H9 (cell line): ENCODE measurements around the gene NFILZ. TPM values are rescaled to one million over a fixed set of nuclear protein-coding genes. Genes with fewer than 3 reads are reported as not detected.

Experiments used
- DNase-seq: peaks from one replicate; pipeline ENCODE4 v3.0.0-alpha.2; 2017
- H2AFZ ChIP-seq: one replicate; pipeline ENCODE4 v1.6.1; 2013; ENCODE audit warnings: mild to moderate bottlenecking, low read length, control low read depth, moderate library complexity
- H2AK5ac ChIP-seq: 2 replicates; pipeline ENCODE4 v1.6.1; 2013; ENCODE audit warnings: low read length, control low read depth, mixed read lengths; ENCODE audit not compliant: insufficient read length
- H2BK120ac ChIP-seq: one replicate; pipeline ENCODE4 v1.6.1; 2013; ENCODE audit warnings: low read depth, mild to moderate bottlenecking, low read length, control low read depth, inconsistent platforms; ENCODE audit not compliant: poor library complexity, severe bottlenecking
- H2BK12ac ChIP-seq: 2 replicates; pipeline ENCODE4 v1.6.1; 2013; ENCODE audit warnings: low read length, control low read depth, mixed read lengths, low read depth; ENCODE audit not compliant: insufficient read length
- H2BK15ac ChIP-seq: 2 replicates; pipeline ENCODE4 v1.6.1; 2013; ENCODE audit warnings: low read depth, low read length, control low read depth
- H2BK20ac ChIP-seq: one replicate; pipeline ENCODE4 v1.6.1; 2013; ENCODE audit warnings: low read depth, mild to moderate bottlenecking, low read length, control low read depth, inconsistent platforms; ENCODE audit not compliant: poor library complexity, severe bottlenecking
- H2BK5ac ChIP-seq: 2 replicates; pipeline ENCODE4 v1.6.1; 2013; ENCODE audit warnings: low read length, control low read depth, mixed read lengths; ENCODE audit not compliant: insufficient read length
- H3K14ac ChIP-seq: 2 replicates; pipeline ENCODE4 v1.6.1; 2013; ENCODE audit warnings: low read length, control low read depth; ENCODE audit not compliant: insufficient read depth
- H3K18ac ChIP-seq: 2 replicates; pipeline ENCODE4 v1.6.1; 2013; ENCODE audit warnings: low read depth, mild to moderate bottlenecking, mixed read lengths, low read length, control low read depth; ENCODE audit not compliant: insufficient read length
- H3K23ac ChIP-seq: 2 replicates; pipeline ENCODE4 v1.6.1; 2013; ENCODE audit warnings: low read length, control low read depth, mixed read lengths, low read depth; ENCODE audit not compliant: insufficient read length
- H3K23me2 ChIP-seq: 2 replicates; pipeline ENCODE4 v1.6.1; 2013; ENCODE audit warnings: low read depth, mild to moderate bottlenecking, mixed read lengths, low read length, control low read depth; ENCODE audit not compliant: insufficient read length, poor library complexity, severe bottlenecking
- H3K27ac ChIP-seq: 2 replicates; pipeline ENCODE4 v1.5.1; 2013; ENCODE audit warnings: low read length, control low read depth, mixed read lengths, low read depth; ENCODE audit not compliant: insufficient read length
- H3K27me3 ChIP-seq: 2 replicates; pipeline ENCODE4 v1.6.1; 2013; ENCODE audit warnings: low read length, control low read depth, inconsistent platforms; ENCODE audit not compliant: insufficient read depth
- H3K4ac ChIP-seq: 2 replicates; pipeline ENCODE4 v1.6.1; 2013; ENCODE audit warnings: low read depth, mild to moderate bottlenecking, control low read depth, inconsistent platforms, low read length, moderate library complexity
- H3K4me1 ChIP-seq: 2 replicates; pipeline ENCODE4 v1.6.1; 2013; ENCODE audit warnings: low read length, control low read depth, inconsistent platforms; ENCODE audit not compliant: insufficient read depth
- H3K4me2 ChIP-seq: 2 replicates; pipeline ENCODE4 v1.6.1; 2013; ENCODE audit warnings: low read length, control low read depth, mixed read lengths; ENCODE audit not compliant: insufficient read length, insufficient read depth
- H3K56ac ChIP-seq: 2 replicates; pipeline ENCODE4 v1.6.1; 2013; ENCODE audit warnings: low read depth, mild to moderate bottlenecking, mixed read lengths, low read length, control low read depth; ENCODE audit not compliant: insufficient read length
- H3K79me1 ChIP-seq: 2 replicates; pipeline ENCODE4 v1.6.1; 2013; ENCODE audit warnings: low read depth, mild to moderate bottlenecking, moderate library complexity, low read length, control low read depth, inconsistent platforms; ENCODE audit not compliant: insufficient read depth, poor library complexity, severe bottlenecking
- H3K79me2 ChIP-seq: 2 replicates; pipeline ENCODE4 v1.6.1; 2013; ENCODE audit warnings: low read length, control low read depth, inconsistent platforms; ENCODE audit not compliant: insufficient read depth
- H3K9ac ChIP-seq: 2 replicates; pipeline ENCODE4 v1.6.1; 2013; ENCODE audit warnings: low read length, control low read depth, mixed read lengths; ENCODE audit not compliant: insufficient read length; ENCODE audit errors: extremely low read depth
- H3K9me3 ChIP-seq: one replicate; pipeline ENCODE4 v1.6.1; 2013; ENCODE audit warnings: low read depth, low read length, inconsistent platforms; ENCODE audit not compliant: control insufficient read depth
- H3T11ph ChIP-seq: one replicate; pipeline ENCODE4 v1.6.1; 2013; ENCODE audit warnings: mild to moderate bottlenecking, low read length, control low read depth, inconsistent platforms
- H4K20me1 ChIP-seq: one replicate; pipeline ENCODE4 v1.6.1; 2013; ENCODE audit not compliant: control insufficient read depth, insufficient read length, insufficient read depth
- H4K5ac ChIP-seq: 2 replicates; pipeline ENCODE4 v1.6.1; 2013; ENCODE audit warnings: low read depth, mild to moderate bottlenecking, mixed read lengths, low read length, control low read depth; ENCODE audit not compliant: insufficient read length
- H4K8ac ChIP-seq: replicated peaks from 2 replicates; pipeline ENCODE4 v1.6.1; 2013; ENCODE audit warnings: low read length, control low read depth, mixed read lengths, low read depth; ENCODE audit not compliant: insufficient read length
- H4K91ac ChIP-seq: 2 replicates; pipeline ENCODE4 v1.6.1; 2013; ENCODE audit warnings: low read depth, mild to moderate bottlenecking, moderate library complexity, mixed read lengths, low read length, control low read depth; ENCODE audit not compliant: insufficient read length
- H3K27ac Mint-ChIP-seq, 3 experiments: 2 replicates in 2 of 3; 3 replicates in 1 of 3; pipeline ENCODE4 v1.8.0; 2020 to 2021; ENCODE audit warnings: mixed read lengths in 3 of 3, mild to moderate bottlenecking in 1 of 3, moderate library complexity in 1 of 3
- H3K27me3 Mint-ChIP-seq: 2 replicates; pipeline ENCODE4 v1.8.0; 2021; ENCODE audit warnings: low read depth, mild to moderate bottlenecking, moderate library complexity, mixed read lengths
- H3K36me3 Mint-ChIP-seq, 3 experiments: 2 replicates in 2 of 3; 3 replicates in 1 of 3; pipeline ENCODE4 v1.8.0; 2020 to 2021; ENCODE audit warnings: low read depth in 3 of 3, mixed read lengths in 3 of 3; ENCODE audit not compliant: insufficient read depth in 1 of 3
- H3K4me1 Mint-ChIP-seq, 2 experiments: 2 replicates each; pipeline ENCODE4 v1.8.0; 2020; ENCODE audit warnings: mixed read lengths in 2 of 2
- H3K4me3 Mint-ChIP-seq, 2 experiments: 2 replicates in 1 of 2; 3 replicates in 1 of 2; pipeline ENCODE4 v1.8.0; 2020 to 2021; ENCODE audit warnings: mild to moderate bottlenecking in 2 of 2, mixed read lengths in 2 of 2, moderate library complexity in 1 of 2
- H3K9me3 Mint-ChIP-seq, 2 experiments: 2 replicates in 1 of 2; 3 replicates in 1 of 2; pipeline ENCODE4 v1.8.0; 2020; ENCODE audit warnings: mild to moderate bottlenecking in 2 of 2, mixed read lengths in 2 of 2, moderate library complexity in 1 of 2
- WGBS: extraction: QIAGEN DNeasy Blood & Tissue Kit; methylation state at CpG from one replicate; pipeline ENCODE4 v1.1.7; 2013; ENCODE audit warnings: missing lambda C conversion rate, low lambda C conversion rate, mixed read lengths; ENCODE audit not compliant: insufficient read length; ENCODE audit errors: extremely low coverage; 5-methylcytosine and 5-hydroxymethylcytosine counted together
- long read RNA-seq: library from polyadenylated mRNA; unstranded; transcript quantifications from one replicate; pipeline ENCODE4 v2.0.0, GENCODE V29; 2020
- total RNA-seq: library from RNA; stranded (reverse); gene quantifications from 2 replicates; pipeline ENCODE4 v1.2.1, GENCODE V29; 2021
- TF ChIP-seq, protein P1 (sequence below): fragments of 200-600 bp; sonication (generic); conservative IDR thresholded peaks from 3 replicates; pipeline ENCODE4 v1.8.0; 2021; ENCODE audit warnings: antibody characterized with exemption, mild to moderate bottlenecking

NFILZ gene, protein sequence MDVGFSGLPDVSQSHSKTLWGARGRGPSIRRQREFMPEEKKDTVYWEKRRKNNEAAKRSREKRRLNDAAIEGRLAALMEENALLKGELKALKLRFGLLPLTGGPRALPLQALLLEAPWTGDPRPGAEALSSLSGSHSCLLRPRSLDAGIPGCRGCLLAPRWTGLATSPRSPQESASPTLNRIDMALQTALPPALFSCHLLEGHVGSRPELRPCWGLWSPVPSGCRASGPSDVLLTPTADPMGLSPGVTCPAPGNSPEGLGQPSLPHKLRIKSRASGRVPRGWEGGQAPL
- total RNA-seq = not detected in 2 replicates
- long read RNA-seq = 0 reads

DNA sequence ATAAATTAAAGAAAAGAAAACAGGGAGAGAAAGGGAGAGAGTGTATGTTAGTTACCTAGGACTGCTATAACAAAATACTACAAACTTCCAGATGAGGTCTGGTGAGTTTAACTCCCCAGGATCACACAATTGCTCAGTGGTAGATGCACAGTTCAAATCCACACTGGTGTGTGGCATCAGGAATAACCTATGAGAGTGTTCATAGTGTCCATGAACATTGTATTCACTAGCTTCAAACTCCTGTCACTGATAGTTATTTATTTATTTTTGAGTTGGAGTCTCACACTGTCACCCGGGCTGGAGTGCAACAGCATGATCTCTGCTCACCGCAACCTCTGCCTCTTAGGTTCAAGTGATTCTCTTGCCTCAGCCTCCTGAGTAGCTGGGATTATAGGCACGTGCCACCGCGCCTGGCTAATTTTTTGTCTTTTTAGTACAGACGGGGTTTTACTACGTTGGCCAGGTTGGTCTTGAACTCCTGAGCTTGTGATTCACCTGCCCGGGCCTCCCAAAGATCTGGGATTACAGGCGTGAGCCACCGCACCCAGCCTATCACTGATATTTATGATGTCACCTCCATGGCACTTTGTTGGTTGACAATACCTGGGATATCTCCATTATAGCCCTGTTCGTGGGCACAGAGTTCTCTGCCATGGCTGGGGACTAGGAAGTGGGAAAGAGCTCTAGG, at the start of gene NFILZ:
Gene NFILZ (plus strand): TSS at position 638 of the 688 bp plus-strand sequence. CDS start 46,133 bp downstream, outside the sequence.
- Histone ChIP-seq H4K8ac (no peak within 1 kb of the TSS), H3K27me3 (no peaks in the 10 kb centered on the region), H3K4me2 (no peak within 1 kb of the TSS), H3K9ac (no peak within 1 kb of the TSS), H2BK120ac (no peak within 1 kb of the TSS), H3K27ac (no peak within 1 kb of the TSS), H3K9me3 (no peaks in the 10 kb centered on the region), H3K79me2 (no peaks in the 10 kb centered on the region), H3K79me1 (no peaks in the 10 kb centered on the region), H3K56ac (peak within 1 kb of the TSS; percentile 82), H2AK5ac (no peak within 1 kb of the TSS), H2BK15ac (no peak within 1 kb of the TSS), H2BK5ac (no peak within 1 kb of the TSS), H2AFZ (no peak within 1 kb of the TSS), H3K18ac (no peak within 1 kb of the TSS), H4K91ac (no peak within 1 kb of the TSS), H3K4me1 (no peaks in the 10 kb centered on the region), H3K4ac (no peak within 1 kb of the TSS), H3K23me2 (no peaks in the 10 kb centered on the region), H4K5ac (no peak within 1 kb of the TSS), H4K20me1 (no peaks in the 10 kb centered on the region), H3K14ac (no peak within 1 kb of the TSS; the same call in 1 of the 2 replicates), H2BK12ac (no peak within 1 kb of the TSS), H3T11ph (no peak within 1 kb of the TSS), H3K23ac (no peak within 1 kb of the TSS), H2BK20ac (no peak within 1 kb of the TSS)
- H3K27me3 Mint-ChIP-seq = peaks cover 3% of the 10 kb centered on the region; the same call in 1 of the 2 replicates
- no peak for DNase-seq
- H3K9me3 Mint-ChIP-seq = peaks cover 3% of the 10 kb centered on the region in 2 experiments; a peak in 4 of 5 replicates
- TF ChIP-seq, protein P1, sequence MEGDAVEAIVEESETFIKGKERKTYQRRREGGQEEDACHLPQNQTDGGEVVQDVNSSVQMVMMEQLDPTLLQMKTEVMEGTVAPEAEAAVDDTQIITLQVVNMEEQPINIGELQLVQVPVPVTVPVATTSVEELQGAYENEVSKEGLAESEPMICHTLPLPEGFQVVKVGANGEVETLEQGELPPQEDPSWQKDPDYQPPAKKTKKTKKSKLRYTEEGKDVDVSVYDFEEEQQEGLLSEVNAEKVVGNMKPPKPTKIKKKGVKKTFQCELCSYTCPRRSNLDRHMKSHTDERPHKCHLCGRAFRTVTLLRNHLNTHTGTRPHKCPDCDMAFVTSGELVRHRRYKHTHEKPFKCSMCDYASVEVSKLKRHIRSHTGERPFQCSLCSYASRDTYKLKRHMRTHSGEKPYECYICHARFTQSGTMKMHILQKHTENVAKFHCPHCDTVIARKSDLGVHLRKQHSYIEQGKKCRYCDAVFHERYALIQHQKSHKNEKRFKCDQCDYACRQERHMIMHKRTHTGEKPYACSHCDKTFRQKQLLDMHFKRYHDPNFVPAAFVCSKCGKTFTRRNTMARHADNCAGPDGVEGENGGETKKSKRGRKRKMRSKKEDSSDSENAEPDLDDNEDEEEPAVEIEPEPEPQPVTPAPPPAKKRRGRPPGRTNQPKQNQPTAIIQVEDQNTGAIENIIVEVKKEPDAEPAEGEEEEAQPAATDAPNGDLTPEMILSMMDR = no peak
- no peaks in the 10 kb centered on the region for H3K36me3 Mint-ChIP-seq
- H3K27ac Mint-ChIP-seq = peak within 1 kb of the TSS; percentile 16 to 81 (median 74); a peak in 4 of 7 replicates
- WGBS = no CpG with 5 or more reads among the region's 11 CpGs
- peaks cover 15 to 33% of the 10 kb centered on the region in 2 experiments for H3K4me1 Mint-ChIP-seq
- H3K4me3 Mint-ChIP-seq = no peak within 1 kb of the TSS
